K562 (cell line): Measurements from ENCODE around the gene ABCA1. TPM values are rescaled to one million over a fixed set of nuclear protein-coding genes. Genes with fewer than 3 reads are reported as not detected.

ENCODE experiments used
- ATAC-seq: fragments of 200-7000 bp; cut with Tn5 transposase; 3 replicates; pipeline ENCODE4 v1.9.1; 2020; ENCODE audit warnings: moderate library complexity
- BruUV-seq: library from RNA; stranded (reverse); fragments of 400-500 nt; replicated peaks from 2 replicates; lab custom pipeline; 2021; lab: Mats Ljungman, UMichigan
- CTCF ChIA-PET: fragments of 300-600 bp; formaldehyde crosslinking; extraction: SDS; loops from one replicate; lab custom pipeline; 2021; ENCODE audit warnings: low intra/inter-chr PET ratio; lab: Yijun Ruan, JAX
- POLR2A ChIA-PET: fragments of 300-600, 350-650 bp; sonication (Branson Sonifier 250); formaldehyde crosslinking; extraction: SDS; loops from one replicate; lab custom pipeline; 2021; ENCODE audit warnings: antibody characterized with exemption, inconsistent platforms; lab: Yijun Ruan, JAX
- DNase-seq, 4 experiments: peaks; one replicate each; pipeline versions ENCODE4 v3.0.0 to v3.0.0-alpha.2; 2011 to 2018; ENCODE audit warnings: low spot score in 3 of 4, mixed read lengths in 3 of 4; ENCODE audit errors: extremely low read depth in 1 of 4
- FAIRE-seq: peaks from 2 replicates; lab custom pipeline; 2011; peaks lifted over from hg19 to GRCh38; lab: Jason Lieb, UNC
- H2AFZ ChIP-seq: 2 replicates; pipeline ENCODE4 v1.6.0; 2011; ENCODE audit warnings: low read depth, low read length, control low read depth, inconsistent platforms
- H3K27ac ChIP-seq: fragments of 200-600 bp; 3 replicates; pipeline ENCODE4 v1.8.0; 2011; ENCODE audit warnings: low read depth, mild to moderate bottlenecking, control low read depth, inconsistent platforms, low read length, moderate library complexity, mixed read lengths; ENCODE audit errors: extremely low read depth
- H3K27me3 ChIP-seq, 2 experiments: fragments of 300-600 bp in 1 of 2; 2 replicates in 1 of 2; 3 replicates in 1 of 2; pipeline versions ENCODE4 v1.6.0 to v1.8.0; 2011; ENCODE audit warnings: inconsistent platforms in 2 of 2, low read length in 2 of 2, mild to moderate bottlenecking in 1 of 2, mixed read lengths in 1 of 2, moderate library complexity in 1 of 2; ENCODE audit not compliant: control insufficient read depth in 2 of 2, insufficient read depth in 2 of 2
- H3K36me3 ChIP-seq: fragments of 300-600 bp; 3 replicates; pipeline ENCODE4 v1.8.0; 2011; ENCODE audit warnings: mild to moderate bottlenecking, low read length, inconsistent platforms; ENCODE audit not compliant: control insufficient read depth, insufficient read depth
- H3K4me1 ChIP-seq, 2 experiments: fragments of 200-600 bp in 1 of 2; replicated peaks in 1 of 2; 2 replicates in 1 of 2; 3 replicates in 1 of 2; pipeline versions ENCODE4 v1.5.1 to v1.8.0; 2011; ENCODE audit warnings: inconsistent platforms in 2 of 2, low read length in 2 of 2, mild to moderate bottlenecking in 1 of 2, mixed read lengths in 1 of 2, moderate library complexity in 1 of 2; ENCODE audit not compliant: control insufficient read depth in 2 of 2, insufficient read depth in 2 of 2
- H3K4me2 ChIP-seq: 2 replicates; pipeline ENCODE4 v1.6.1; 2011; ENCODE audit warnings: low read length, control low read depth, inconsistent platforms, mixed read lengths; ENCODE audit not compliant: insufficient read depth
- H3K4me3 ChIP-seq: fragments of 200-600 bp; sonication (generic), shearing (Covaris generic); 2 replicates; pipeline ENCODE4 v1.5.1; 2016; ENCODE audit warnings: control low read depth, inconsistent platforms
- H3K79me2 ChIP-seq: fragments of 200-600 bp; 3 replicates; pipeline ENCODE4 v1.8.0; 2011; ENCODE audit warnings: low read length, inconsistent platforms; ENCODE audit not compliant: control insufficient read depth, insufficient read depth
- H3K9ac ChIP-seq, 2 experiments: 2 replicates each; pipeline versions ENCODE4 v1.6.0 to v1.6.1; 2011; ENCODE audit warnings: low read depth in 2 of 2, low read length in 2 of 2, control low read depth in 1 of 2, inconsistent platforms in 1 of 2, mild to moderate bottlenecking in 1 of 2, mixed read lengths in 1 of 2; ENCODE audit not compliant: insufficient read depth in 1 of 2
- H3K9me1 ChIP-seq: one replicate; pipeline ENCODE4 v1.6.0; 2011; ENCODE audit warnings: inconsistent platforms, mild to moderate bottlenecking, low read length, moderate library complexity; ENCODE audit not compliant: control insufficient read depth, insufficient read depth
- H3K9me3 ChIP-seq: replicated peaks from 2 replicates; pipeline ENCODE4 v1.5.1; 2011; ENCODE audit warnings: low read depth, low read length, inconsistent platforms; ENCODE audit not compliant: control insufficient read depth, insufficient read depth
- H4K20me1 ChIP-seq: replicated peaks from 2 replicates; pipeline ENCODE4 v1.6.1; 2011; ENCODE audit warnings: low read length, inconsistent platforms, mixed read lengths; ENCODE audit not compliant: control insufficient read depth, insufficient read depth
- ATF2 ChIP-seq: sonication (generic); formaldehyde crosslinking; IDR thresholded peaks from 2 replicates; pipeline ENCODE4 v1.8.1; 2022; ENCODE audit warnings: missing genetic modification reagents
- NCOR1 ChIP-seq: fragments of 450-650 bp; IDR thresholded peaks from 2 replicates; pipeline ENCODE4 v1.6.1; 2016; ENCODE audit warnings: mild to moderate bottlenecking, moderate library complexity
- TFE3 ChIP-seq: fragments of 450-650 bp; formaldehyde crosslinking; IDR thresholded peaks from 2 replicates; pipeline ENCODE4 v1.4.0; 2020; ENCODE audit warnings: mild to moderate bottlenecking, mixed read lengths
- ZNF77 ChIP-seq: fragments of 250-450 bp; sonication (Bioruptor Pico); IDR thresholded peaks from 2 replicates; pipeline ENCODE4 v1.5.0; 2020
- WGBS: fragments of 100-300 bp; shearing (Covaris generic); methylation state at CpG from one replicate; pipeline ENCODE4 v1.1.6; 2016; ENCODE audit warnings: low coverage, mixed read lengths; ENCODE audit not compliant: insufficient coverage; ENCODE audit errors: missing lambda C conversion rate; 5-methylcytosine and 5-hydroxymethylcytosine counted together
- in situ Hi-C: fragments of 300-500 bp; cut with MboI; formaldehyde crosslinking; loops from 4 replicates; pipeline ENCODE4 v1.15.0; 2018; ENCODE audit warnings: inconsistent platforms, mixed read lengths
- intact Hi-C: fragments of 100-400 bp; cut with micrococcal nuclease; formaldehyde crosslinking; loops from 2 replicates; pipeline ENCODE4 v1.14.2; 2022
- polyA plus RNA-seq, 8 experiments: library from polyadenylated mRNA; depleted of rRNA in 4 of 8; stranded (reverse) in 5 of 8; unstranded in 3 of 8; fragments of >200 nt; fragmentation: Nextera tagmentation in 2 of 8; fragmentation: Illumina TruSeq in 1 of 8; extraction: Ambion mirVana in 2 of 8; extraction: Trizol in 1 of 8; gene quantifications; 2 replicates each; pipeline versions ENCODE4 v1.2.1 to v1.2.3, GENCODE V29; 2011 to 2014; ENCODE audit warnings: inconsistent platforms in 1 of 8, missing spikeins in 1 of 8
- total RNA-seq, 7 experiments: library from RNA; depleted of rRNA in 6 of 7; stranded (reverse); fragments of >200 nt in 6 of 7; fragmentation: Illumina TruSeq in 2 of 7; extraction: Trizol in 2 of 7; gene quantifications; 2 replicates each; pipeline versions ENCODE4 v1.2.1 to v1.2.3, GENCODE V29; 2011 to 2021; ENCODE audit warnings: low replicate concordance in 1 of 7

The ABCA1 gene
- total and polyA plus RNA-seq, 9 of the 15 experiments (the other 6 are each of a cell fraction or from before 2014, with no cell fraction given) = under 0.01 to 0.18 (median 0.02) TPM; not detected in 5

GRCh38 chr9:104896131-104896530 lies 31.8 kb downstream of the ABCA1 start:
- no peak overlapping the region for H3K4me2 ChIP-seq
- no peaks in the 10 kb centered on the region for H3K9me3 ChIP-seq
- no TSS peak for BruUV-seq
- no peaks in the 10 kb centered on the region for H3K4me1 ChIP-seq
- ChIA-PET CTCF (no interaction called here), POLR2A (no interaction called here)
- H2AFZ ChIP-seq = no peak overlapping the region
- WGBS = 0% methylated on average over 1 of the region's 1 CpG
- H3K9me1 ChIP-seq = no peaks in the 10 kb centered on the region
- H3K27me3 ChIP-seq = no peaks in the 10 kb centered on the region; a peak in 1 of 5 replicates
- H3K79me2 ChIP-seq = no peaks in the 10 kb centered on the region
- in situ Hi-C loops = no loop called here
- DNase-seq (no peak), ATAC-seq (no peak), FAIRE-seq (no peak)
- H3K4me3 ChIP-seq = no peak overlapping the region
- no peak overlapping the region for H3K9ac ChIP-seq
- no peak overlapping the region for H3K27ac ChIP-seq
- no peak for TF ChIP-seq TFE3 (CRISPR knock-in tag)
- no peak for TF ChIP-seq ZNF77
- no peak for TF ChIP-seq NCOR1
- no peak for TF ChIP-seq ATF2 (CRISPR knock-in tag)
- H4K20me1 ChIP-seq = no peaks in the 10 kb centered on the region
- no peaks in the 10 kb centered on the region for H3K36me3 ChIP-seq
- intact Hi-C loops = no loop called here
